IPS DF 6.9 (cell line): ENCODE measurements around the gene C2orf74.
"Not testable (repeated sequence)": the region's sequence is repeated elsewhere in the genome, so short reads cannot be mapped to it uniquely, and the experiment has no call there.

Experiments used
- DNase-seq: peaks from one replicate; pipeline ENCODE4 v3.0.0-alpha.2; 2013; ENCODE audit warnings: low read depth, low spot score
- H3K27ac ChIP-seq: one replicate; pipeline ENCODE4 v1.5.1; 2013; ENCODE audit warnings: low read length, control low read depth
- H3K27me3 ChIP-seq: 2 replicates; pipeline ENCODE4 v1.6.1; 2013; ENCODE audit warnings: mild to moderate bottlenecking, low read length; ENCODE audit not compliant: control insufficient read depth, insufficient read depth
- H3K36me3 ChIP-seq: 2 replicates; pipeline ENCODE4 v1.6.1; 2013; ENCODE audit warnings: low read length; ENCODE audit not compliant: control insufficient read depth, insufficient read depth
- H3K4me1 ChIP-seq: 2 replicates; pipeline ENCODE4 v1.6.1; 2013; ENCODE audit warnings: low read length; ENCODE audit not compliant: control insufficient read depth, insufficient read depth
- H3K4me3 ChIP-seq: 2 replicates; pipeline ENCODE4 v1.5.1; 2013; ENCODE audit warnings: mild to moderate bottlenecking, low read length
- H3K9me3 ChIP-seq: 2 replicates; pipeline ENCODE4 v1.6.1; 2013; ENCODE audit warnings: low read length, inconsistent platforms; ENCODE audit not compliant: control insufficient read depth, insufficient read depth
- WGBS: extraction: QIAGEN DNeasy Blood & Tissue Kit; methylation state at CpG from one replicate; pipeline ENCODE4 v1.1.7; 2013; ENCODE audit warnings: mixed read lengths, missing lambda C conversion rate; ENCODE audit not compliant: insufficient read length, insufficient coverage; 5-methylcytosine and 5-hydroxymethylcytosine counted together

Gene C2orf74

GRCh38 chr2:61161888-61162287, at the start of gene C2orf74:
Gene C2orf74, plus strand, starts transcription at chr2:61162188. Its CDS starts 327 bp downstream, at chr2:61162515.
- no peak for DNase-seq
- no CpG with 5 or more reads among the region's 5 CpGs for WGBS
- Histone ChIP-seq H3K4me3 (no peak within 1 kb of the TSS), H3K9me3 (no peaks in the 10 kb centered on the region), H3K4me1 (no peaks in the 10 kb centered on the region), H3K27ac (no peak within 1 kb of the TSS), H3K36me3 (0 out of 2 replicates have a peak, but pooled peaks cover 4% of the 10 kb centered on the region), H3K27me3 (no peaks in the 10 kb centered on the region)

- Histone ChIP-seq H3K9me3 (no peaks in the 10 kb centered on the region), H3K36me3 (no peaks in the 10 kb centered on the region), H3K27me3 (no peaks in the 10 kb centered on the region), H3K27ac (no peak overlapping the region), H3K4me3 (no peak overlapping the region), H3K4me1 (no peaks in the 10 kb centered on the region)
- WGBS = no CpG with 5 or more reads among the region's 6 CpGs
- no peak for DNase-seq
Measured at GRCh38 chr2:61114147-61114546, 47.8 kb upstream of the C2orf74 start.

- Histone ChIP-seq H3K9me3 (no peaks in the 10 kb centered on the region), H3K27ac (no peak overlapping the region), H3K36me3 (no peaks in the 10 kb centered on the region), H3K4me1 (no peaks in the 10 kb centered on the region), H3K4me3 (no peak overlapping the region), H3K27me3 (no peaks in the 10 kb centered on the region)
- no peak for DNase-seq
- WGBS = no CpG with 5 or more reads among the region's 2 CpGs
Measured at GRCh38 chr2:61116302-61116701, 45.7 kb upstream of the C2orf74 start.

- no peaks in the 10 kb centered on the region for H3K4me1 ChIP-seq
- WGBS = 100% methylated on average over 1 of the region's 1 CpG
Measured at GRCh38 chr2:61117534-61117933, 44.5 kb upstream of the C2orf74 start.

GRCh38 chr2:61125123-61125710, 36.8 kb upstream of the C2orf74 start:
- Histone ChIP-seq H3K36me3 (no peaks in the 10 kb centered on the region), H3K4me1 (no peaks in the 10 kb centered on the region), H3K9me3 (no peaks in the 10 kb centered on the region), H3K27me3 (no peaks in the 10 kb centered on the region), H3K27ac (no peak overlapping the region), H3K4me3 (no peak overlapping the region)
- DNase-seq = no peak
- WGBS = no CpG with 5 or more reads among the region's 3 CpGs

More at GRCh38 chr2:61117534-61117933, 44.5 kb upstream of the C2orf74 start:
- H3K36me3 ChIP-seq = no peaks in the 10 kb centered on the region
- H3K27me3 ChIP-seq = no peaks in the 10 kb centered on the region
- no peak overlapping the region for H3K27ac ChIP-seq
- no peaks in the 10 kb centered on the region for H3K9me3 ChIP-seq
- H3K4me3 ChIP-seq = no peak overlapping the region
- no peak for DNase-seq

GRCh38 chr2:61125798-61126197, 36.2 kb upstream of the C2orf74 start:
- H3K4me3 ChIP-seq = no peak overlapping the region
- no peaks in the 10 kb centered on the region for H3K27me3 ChIP-seq
- H3K27ac ChIP-seq = no peak overlapping the region
- no peaks in the 10 kb centered on the region for H3K4me1 ChIP-seq
- no peak for DNase-seq
- no peaks in the 10 kb centered on the region for H3K36me3 ChIP-seq
- no CpG with 5 or more reads among the region's 3 CpGs for WGBS
- H3K9me3 ChIP-seq = no peaks in the 10 kb centered on the region

- WGBS = no CpG with 5 or more reads among the region's 6 CpGs
- H3K9me3 ChIP-seq, DNase-seq, H3K36me3 ChIP-seq, H3K4me3 ChIP-seq, H3K27ac ChIP-seq, H3K27me3 ChIP-seq, H3K4me1 ChIP-seq: not testable (repeated sequence)
Measured at GRCh38 chr2:61128122-61128521, 33.9 kb upstream of the C2orf74 start.

GRCh38 chr2:61134141-61134540, 27.8 kb upstream of the C2orf74 start:
- Histone ChIP-seq H3K4me3 (no peak overlapping the region), H3K4me1 (no peaks in the 10 kb centered on the region), H3K9me3 (no peaks in the 10 kb centered on the region), H3K27ac (no peak overlapping the region), H3K36me3 (no peaks in the 10 kb centered on the region), H3K27me3 (no peaks in the 10 kb centered on the region)
- no peak for DNase-seq
- no CpG with 5 or more reads among the region's 4 CpGs for WGBS

- Histone ChIP-seq H3K9me3 (no peaks in the 10 kb centered on the region), H3K27ac (no peak overlapping the region), H3K27me3 (no peaks in the 10 kb centered on the region), H3K4me3 (no peak overlapping the region), H3K36me3 (no peaks in the 10 kb centered on the region), H3K4me1 (no peaks in the 10 kb centered on the region)
- no CpG with 5 or more reads among the region's 3 CpGs for WGBS
- DNase-seq = no peak
Measured at GRCh38 chr2:61135510-61135909, 26.5 kb upstream of the C2orf74 start.

GRCh38 chr2:61138859-61139258, 23.1 kb upstream of the C2orf74 start:
- no CpG with 5 or more reads among the region's 4 CpGs for WGBS
- Histone ChIP-seq H3K4me1 (no peaks in the 10 kb centered on the region), H3K9me3 (no peaks in the 10 kb centered on the region), H3K27ac (no peak overlapping the region), H3K27me3 (no peaks in the 10 kb centered on the region), H3K36me3 (no peaks in the 10 kb centered on the region), H3K4me3 (no peak overlapping the region)
- DNase-seq = no peak

- H3K4me3 ChIP-seq = no peak overlapping the region
- H3K9me3 ChIP-seq = no peaks in the 10 kb centered on the region
- no peaks in the 10 kb centered on the region for H3K4me1 ChIP-seq
- no peaks in the 10 kb centered on the region for H3K27me3 ChIP-seq
- DNase-seq = no peak
- no peaks in the 10 kb centered on the region for H3K36me3 ChIP-seq
- H3K27ac ChIP-seq = no peak overlapping the region
- WGBS = no CpG with 5 or more reads among the region's 1 CpG
Measured at GRCh38 chr2:61141151-61141550, 20.8 kb upstream of the C2orf74 start.
